ENCODE data around the gene SELENOT. TPM values are rescaled to one million over a fixed set of nuclear protein-coding genes. Genes with fewer than 3 reads are reported as not detected.

The SELENOT gene, protein sequence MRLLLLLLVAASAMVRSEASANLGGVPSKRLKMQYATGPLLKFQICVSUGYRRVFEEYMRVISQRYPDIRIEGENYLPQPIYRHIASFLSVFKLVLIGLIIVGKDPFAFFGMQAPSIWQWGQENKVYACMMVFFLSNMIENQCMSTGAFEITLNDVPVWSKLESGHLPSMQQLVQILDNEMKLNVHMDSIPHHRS
- total RNA-seq (2022; extraction: Qiagen RNA extraction): 98.6 to 106 TPM (median 105 TPM) in 5 replicates

DNA sequence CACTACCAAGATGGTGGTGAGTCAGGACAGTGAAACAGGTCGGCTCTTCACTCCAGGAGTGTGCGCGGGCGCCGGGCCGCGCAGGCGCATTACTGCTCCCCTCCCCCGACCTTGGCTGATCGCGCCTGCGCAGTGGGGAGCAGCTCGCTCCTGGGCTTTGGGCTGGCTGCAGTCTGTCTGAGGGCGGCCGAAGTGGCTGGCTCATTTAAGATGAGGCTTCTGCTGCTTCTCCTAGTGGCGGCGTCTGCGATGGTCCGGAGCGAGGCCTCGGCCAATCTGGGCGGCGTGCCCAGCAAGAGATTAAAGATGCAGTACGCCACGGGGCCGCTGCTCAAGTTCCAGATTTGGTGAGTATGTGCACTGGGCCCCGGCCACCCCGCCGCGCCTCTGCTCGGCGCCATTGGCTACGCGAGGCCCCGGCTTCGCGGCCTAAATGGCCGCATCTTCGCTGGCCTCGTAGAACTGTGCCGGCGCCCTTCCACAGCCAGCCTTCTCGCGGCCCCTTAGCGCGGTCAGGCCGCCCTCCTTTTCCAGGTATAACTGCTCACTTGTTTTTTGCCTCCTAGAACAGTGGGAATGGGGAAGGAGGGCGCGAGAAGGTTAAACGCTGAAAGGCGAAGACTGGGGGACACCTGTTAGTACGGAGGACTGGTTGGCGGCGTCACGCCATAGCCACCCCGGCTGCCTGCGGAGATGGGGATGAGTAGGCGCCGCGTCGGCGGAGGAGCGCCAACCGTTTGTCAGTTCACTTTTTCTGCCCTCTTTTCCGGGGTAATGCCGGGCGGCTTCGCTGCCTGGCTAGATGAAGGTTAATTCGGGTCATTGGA is at the start of gene SELENOT:
TSS of gene SELENOT (plus strand) at position 169 of the 827 bp plus-strand sequence. CDS start at position 211, 42 bp downstream.

Other genes starting within 250 kb of the SELENOT start
- 10.9 to 15.5 TPM (median 11.9 TPM) in 5 replicates for gene TSC22D2, start 195.0 kb upstream of the SELENOT start, total RNA-seq (2022; extraction: Qiagen RNA extraction)
- gene SERP1, start 56.8 kb upstream of the SELENOT start, total RNA-seq (2022; extraction: Qiagen RNA extraction): 54.8 to 111 TPM (median 105 TPM) in 5 replicates
- 62.1 to 101 TPM (median 70.4 TPM) in 5 replicates for gene EIF2A, start 56.5 kb upstream of the SELENOT start, total RNA-seq (2022; extraction: Qiagen RNA extraction)
- 0.18 TPM in 1 of 5 replicates, not detected in the others for gene ERICH6, start 100.6 kb downstream of the SELENOT start, total RNA-seq (2022; extraction: Qiagen RNA extraction)
- gene SIAH2, start 159.8 kb downstream of the SELENOT start, total RNA-seq (2022; extraction: Qiagen RNA extraction): 14.4 to 19.8 TPM (median 18.0 TPM) in 5 replicates

Measured in A549 treated with CORT108297 at 1 μM for 4 hours (cell line).